ENCODE results near the gene HPS4. TPM values are rescaled to one million over a fixed set of nuclear protein-coding genes. Genes with fewer than 3 reads are reported as not detected.
"Not testable (repeated sequence)": the region's sequence is repeated elsewhere in the genome, so short reads cannot be mapped to it uniquely, and the experiment has no call there.

The HPS4 gene
- total RNA-seq, 1 experiment from 2014 or later = 21.2 TPM

GRCh38 chr22:26443901-26444690 lies 39.5 kb downstream of the HPS4 start:
- H3K4me2 ChIP-seq = no peak overlapping the region
- H2AFZ ChIP-seq = no peak overlapping the region
- no peaks in the 10 kb centered on the region for H3F3A ChIP-seq (ENCODE audit: insufficient read depth, low read depth)
- H3K9me2 ChIP-seq (ENCODE audit: insufficient read depth) = no peaks in the 10 kb centered on the region
- H4K20me1 ChIP-seq (ENCODE audit: insufficient read depth) = no peaks in the 10 kb centered on the region
- H3K4me3 ChIP-seq = no peak overlapping the region
- no peaks in the 10 kb centered on the region for H3K36me3 ChIP-seq (ENCODE audit: low read depth)
- H3K27ac ChIP-seq = no peak overlapping the region
- intact Hi-C loops (cut with micrococcal nuclease; ENCODE audit: unreplicated experiment) = no loop called here
- no peaks in the 10 kb centered on the region for H3K79me2 ChIP-seq (ENCODE audit: low read depth)
- no peak for DNase-seq
- no peaks in the 10 kb centered on the region for H3K27me3 ChIP-seq (ENCODE audit: insufficient read depth, low read depth)
- TF ChIP-seq EZH2 (IDR thresholded peaks at IDR 0.05; ENCODE audit: low read depth) = no peak
- TF ChIP-seq CTCF (conservative IDR thresholded peaks at IDR 0.05) = no peak
- no peaks in the 10 kb centered on the region for H3K9me3 ChIP-seq (ENCODE audit: insufficient read depth, low read depth)
- ChIA-PET CTCF (interaction anchor here (0.6 kb wide), 1 partner anchor 1512 kb away, joined by 6 read pairs; no protein-coding TSS in a partner anchor), POLR2A (ENCODE audit: unreplicated experiment) (no interaction called here)
- no peaks in the 10 kb centered on the region for H3K4me1 ChIP-seq (replicated peaks; ENCODE audit: insufficient read depth)
- no TSS peak for BruUV-seq (replicated peaks)

- no peaks in the 10 kb centered on the region for H3K4me1 ChIP-seq (replicated peaks; ENCODE audit: insufficient read depth)
- intact Hi-C loops (cut with micrococcal nuclease; ENCODE audit: unreplicated experiment) = no loop called here
- CTCF ChIA-PET = no interaction called here
- no peak overlapping the region for H2AFZ ChIP-seq
- H3K36me3 ChIP-seq (ENCODE audit: low read depth) = no peaks in the 10 kb centered on the region
- no peaks in the 10 kb centered on the region for H3K9me3 ChIP-seq (ENCODE audit: insufficient read depth, low read depth)
- H4K20me1 ChIP-seq (ENCODE audit: insufficient read depth) = no peaks in the 10 kb centered on the region
- no peak for TF ChIP-seq EZH2 (IDR thresholded peaks at IDR 0.05; ENCODE audit: low read depth)
- TF ChIP-seq CTCF (conservative IDR thresholded peaks at IDR 0.05) = no peak
- no peaks in the 10 kb centered on the region for H3F3A ChIP-seq (ENCODE audit: insufficient read depth, low read depth)
- BruUV-seq (replicated peaks) = no TSS peak
- no peaks in the 10 kb centered on the region for H3K9me2 ChIP-seq (ENCODE audit: insufficient read depth)
- H3K27ac ChIP-seq = no peak overlapping the region
- DNase-seq = no peak
- POLR2A ChIA-PET (ENCODE audit: unreplicated experiment) = interaction anchor here (0.7 kb wide), 1 partner anchor 26 kb away, joined by 32 read pairs; no protein-coding TSS in a partner anchor
- no peak overlapping the region for H3K4me3 ChIP-seq
- H3K4me2 ChIP-seq = no peak overlapping the region
- H3K27me3 ChIP-seq (ENCODE audit: insufficient read depth, low read depth) = no peaks in the 10 kb centered on the region; the same call in 1 of the 2 replicates
- H3K79me2 ChIP-seq (ENCODE audit: low read depth) = no peaks in the 10 kb centered on the region
Observed at GRCh38 chr22:26442086-26442756, 41.4 kb downstream of the HPS4 start.

- ChIA-PET POLR2A (ENCODE audit: unreplicated experiment) (no interaction called here), CTCF (no interaction called here)
- Histone ChIP-seq H3K9me3 (ENCODE audit: insufficient read depth, low read depth) (no peaks in the 10 kb centered on the region), H3K27me3 (ENCODE audit: insufficient read depth, low read depth) (peaks cover 19% of the 10 kb centered on the region; the same call in 1 of the 2 replicates), H3F3A (ENCODE audit: insufficient read depth, low read depth) (no peaks in the 10 kb centered on the region), H4K20me1 (ENCODE audit: insufficient read depth) (no peaks in the 10 kb centered on the region), H3K79me2 (ENCODE audit: low read depth) (no peaks in the 10 kb centered on the region), H3K4me3 (no peak overlapping the region), H3K27ac (no peak overlapping the region), H2AFZ (no peak overlapping the region), H3K9me2 (ENCODE audit: insufficient read depth) (no peaks in the 10 kb centered on the region), H3K36me3 (ENCODE audit: low read depth) (no peaks in the 10 kb centered on the region), H3K4me2 (no peak overlapping the region), H3K4me1 (replicated peaks; ENCODE audit: insufficient read depth) (no peaks in the 10 kb centered on the region)
- intact Hi-C loops (cut with micrococcal nuclease; ENCODE audit: unreplicated experiment) = no loop called here
- BruUV-seq (replicated peaks) = no TSS peak
- TF ChIP-seq EZH2 (IDR thresholded peaks at IDR 0.05; ENCODE audit: low read depth) = no peak
- TF ChIP-seq CTCF (conservative IDR thresholded peaks at IDR 0.05) = no peak
- DNase-seq = no peak
Observed at GRCh38 chr22:26439559-26439958, 44.0 kb downstream of the HPS4 start.

GRCh38 chr22:26438776-26439175 lies 44.8 kb downstream of the HPS4 start:
- CTCF ChIA-PET = not testable (repeated sequence)

More at GRCh38 chr22:26438776-26439175, 44.8 kb downstream of the HPS4 start:
- H3K79me2 ChIP-seq (ENCODE audit: low read depth); H3F3A ChIP-seq (ENCODE audit: insufficient read depth, low read depth); H4K20me1 ChIP-seq (ENCODE audit: insufficient read depth); H3K9me3 ChIP-seq (ENCODE audit: insufficient read depth, low read depth); BruUV-seq (replicated peaks); DNase-seq; POLR2A ChIA-PET (ENCODE audit: unreplicated experiment); H2AFZ ChIP-seq; H3K4me1 ChIP-seq (replicated peaks; ENCODE audit: insufficient read depth); H3K9me2 ChIP-seq (ENCODE audit: insufficient read depth); H3K4me3 ChIP-seq; H3K27ac ChIP-seq; H3K4me2 ChIP-seq; intact Hi-C loops (cut with micrococcal nuclease; ENCODE audit: unreplicated experiment); H3K36me3 ChIP-seq (ENCODE audit: low read depth): not testable (repeated sequence)
- H3K27me3 ChIP-seq (ENCODE audit: insufficient read depth, low read depth) = peaks cover 25% of the 10 kb centered on the region; the same call in 1 of the 2 replicates

All from PC-9 (cell line).